Endothelial cell of hepatic sinusoid (primary cell): ENCODE results near the gene GOLGA3.

Experiments used
- in situ Hi-C: cut with HindIII; loops from 2 replicates; pipeline ENCODE4 v1.10.0; 2017; ENCODE audit warnings: low sequenced_read_pairs

The GOLGA3 gene

GRCh38 chr12:132724506-132725241 lies 104.0 kb downstream of the GOLGA3 start:
- in situ Hi-C loops, result no loop called here

- in situ Hi-C loops, result no loop called here
Observed at GRCh38 chr12:132723764-132724140, 104.9 kb downstream of the GOLGA3 start.

DNA sequence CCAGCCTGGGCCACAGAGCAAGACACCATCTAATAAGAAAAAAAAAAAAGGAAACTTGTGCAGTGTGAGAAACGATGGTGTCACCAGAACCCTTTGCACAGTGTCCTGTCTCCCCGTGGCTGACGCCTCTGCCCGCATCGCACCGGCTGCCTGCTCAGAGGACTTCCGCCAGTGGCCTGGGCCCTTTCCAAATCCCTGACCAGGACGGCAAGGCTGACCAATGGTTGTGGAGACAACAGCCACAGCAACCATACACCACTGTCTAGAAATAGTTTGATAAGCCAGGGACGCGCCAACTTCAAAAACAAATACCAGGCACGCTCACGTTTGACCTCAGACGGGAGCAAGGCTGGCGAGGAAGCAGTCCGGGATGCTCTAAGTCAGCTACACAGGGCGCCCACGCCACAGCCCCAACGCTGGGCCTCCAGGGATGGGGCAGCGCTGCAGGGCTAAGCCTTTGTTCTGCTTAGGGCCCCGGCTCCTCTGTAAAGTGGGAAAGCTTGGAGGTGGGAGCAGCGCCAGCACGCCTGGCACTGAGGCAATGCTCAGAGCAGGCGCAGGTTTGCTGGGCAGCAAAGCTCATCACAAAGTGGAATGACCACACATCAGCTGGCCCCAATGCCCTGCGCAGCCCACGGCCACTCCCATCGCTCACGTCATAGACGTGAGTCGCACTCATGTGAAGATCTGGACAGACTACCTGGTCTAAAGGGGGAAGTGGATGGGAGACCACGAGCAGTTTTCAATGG lies 105.5 kb downstream of the GOLGA3 start:
- in situ Hi-C loops, result no loop called here

GRCh38 chr12:132720606-132721345 lies 107.9 kb downstream of the GOLGA3 start:
- in situ Hi-C loops, result no loop called here

DNA sequence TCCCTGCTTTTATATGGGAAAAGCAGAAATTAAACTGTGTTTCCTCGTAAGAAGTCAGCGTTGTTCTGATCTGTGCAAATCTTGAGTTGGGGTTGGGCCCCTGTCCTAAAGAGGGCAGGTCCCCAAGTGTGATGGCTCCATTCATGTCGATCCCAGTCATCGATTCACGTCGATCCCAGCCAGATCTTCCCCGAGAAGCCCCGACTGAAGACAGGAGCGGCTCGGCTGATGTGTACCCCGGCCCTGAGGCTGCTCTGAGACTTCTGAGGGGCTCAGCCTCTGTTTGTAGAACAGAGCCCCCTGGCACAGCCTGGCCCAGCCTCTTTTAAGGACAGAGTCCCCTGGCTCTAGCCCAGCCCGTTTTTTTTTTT lies 108.7 kb downstream of the GOLGA3 start:
- in situ Hi-C loops, result loop anchor here (5.0 kb wide), 2 partner anchors 53 to 97 kb away; no protein-coding TSS in a partner anchor

GRCh38 chr12:132719141-132719953 lies 109.3 kb downstream of the GOLGA3 start:
- in situ Hi-C loops, result loop anchor here (5.0 kb wide), 2 partner anchors 52 to 98 kb away; no protein-coding TSS in a partner anchor
